Measurements from ENCODE around the gene PPM1E. TPM values are rescaled to one million over a fixed set of nuclear protein-coding genes. Genes with fewer than 3 reads are reported as not detected.

PPM1E gene
- total and polyA plus RNA-seq, 8 donors = 0.09 to 1.3 (median 0.42) TPM

GRCh38 chr17:58722696-58723095 is 33.0 kb upstream of the PPM1E start:
- Histone ChIP-seq H3K27me3 (no peaks in the 10 kb centered on the region), H3K9me3 (no peaks in the 10 kb centered on the region), H3K36me3 (peaks cover 0 to 3% (median 2%) of the 10 kb centered on the region in 3 donors), H3K4me1 (no peaks in the 10 kb centered on the region), H3K4me3 (no peak overlapping the region), H3K27ac (no peak overlapping the region)
- FAIRE-seq (no peak), DNase-seq (no peak), ATAC-seq (no peak)
- WGBS, 2 donors = 96 to 97% methylated on average over 2 of the region's 2 CpGs
- TF ChIP-seq CTCF (IDR thresholded peaks at IDR 0.05) = no peak
- intact Hi-C loops (cut with DNase I) = no loop called here

- no peak for DNase-seq
- H3K4me1 ChIP-seq = no peaks in the 10 kb centered on the region
- H3K9me3 ChIP-seq = no peaks in the 10 kb centered on the region
- no peaks in the 10 kb centered on the region for H3K27me3 ChIP-seq
- TF ChIP-seq CTCF (IDR thresholded peaks at IDR 0.05) = no peak
- H3K36me3 ChIP-seq = no peaks in the 10 kb centered on the region
- ATAC-seq = no peak
- intact Hi-C loops (cut with DNase I) = no loop called here
- 44 to 71% methylated on average over 1 of the region's 1 CpG for WGBS, 2 donors
- FAIRE-seq = no peak
- H3K4me3 ChIP-seq = no peak overlapping the region
- H3K27ac ChIP-seq = no peak overlapping the region
Measured at GRCh38 chr17:58728798-58729197, 26.9 kb upstream of the PPM1E start.

GRCh38 chr17:58730937-58731336 is 24.7 kb upstream of the PPM1E start:
- no peaks in the 10 kb centered on the region for H3K36me3 ChIP-seq
- FAIRE-seq (no peak), ATAC-seq (no peak), DNase-seq (no peak)
- no peaks in the 10 kb centered on the region for H3K27me3 ChIP-seq
- intact Hi-C loops (cut with DNase I) = no loop called here
- no peaks in the 10 kb centered on the region for H3K9me3 ChIP-seq
- no peak overlapping the region for H3K4me3 ChIP-seq
- no peak overlapping the region for H3K27ac ChIP-seq
- H3K4me1 ChIP-seq = no peaks in the 10 kb centered on the region
- no peak for TF ChIP-seq CTCF (IDR thresholded peaks at IDR 0.05)

GRCh38 chr17:58734040-58734439 is 21.6 kb upstream of the PPM1E start:
- no peak for DNase-seq

GRCh38 chr17:58734811-58735210 is 20.8 kb upstream of the PPM1E start:
- WGBS, 2 donors = 63 to 72% methylated on average over 3 of the region's 3 CpGs
- intact Hi-C loops (cut with DNase I) = no loop called here

More at GRCh38 chr17:58734040-58734439, 21.6 kb upstream of the PPM1E start:
- H3K27ac ChIP-seq = no peak overlapping the region
- H3K4me3 ChIP-seq = no peak overlapping the region
- H3K4me1 ChIP-seq = no peaks in the 10 kb centered on the region
- FAIRE-seq (no peak), ATAC-seq (no peak)
- no peak for TF ChIP-seq CTCF (IDR thresholded peaks at IDR 0.05)
- H3K27me3 ChIP-seq = no peaks in the 10 kb centered on the region
- WGBS, 2 donors = 84 to 87% methylated on average over 3 of the region's 3 CpGs
- H3K36me3 ChIP-seq = no peaks in the 10 kb centered on the region
- intact Hi-C loops (cut with DNase I) = no loop called here
- no peaks in the 10 kb centered on the region for H3K9me3 ChIP-seq

More at GRCh38 chr17:58734811-58735210, 20.8 kb upstream of the PPM1E start:
- no peak for FAIRE-seq
- TF ChIP-seq CTCF (IDR thresholded peaks at IDR 0.05) = no peak
- no peak for ATAC-seq
- no peaks in the 10 kb centered on the region for H3K9me3 ChIP-seq
- no peak overlapping the region for H3K4me3 ChIP-seq
- no peaks in the 10 kb centered on the region for H3K36me3 ChIP-seq
- no peaks in the 10 kb centered on the region for H3K4me1 ChIP-seq
- no peak for DNase-seq
- no peak overlapping the region for H3K27ac ChIP-seq
- no peaks in the 10 kb centered on the region for H3K27me3 ChIP-seq
